GM19238 (cell line): ENCODE measurements around the gene WDR70.
"Not testable (repeated sequence)": the region's sequence is repeated elsewhere in the genome, so short reads cannot be mapped to it uniquely, and the experiment has no call there.

Experiments used
- DNase-seq: peaks from one replicate; pipeline ENCODE4 v3.0.0; 2011; ENCODE audit warnings: low spot score; ENCODE audit not compliant: insufficient read length

Gene WDR70

DNA sequence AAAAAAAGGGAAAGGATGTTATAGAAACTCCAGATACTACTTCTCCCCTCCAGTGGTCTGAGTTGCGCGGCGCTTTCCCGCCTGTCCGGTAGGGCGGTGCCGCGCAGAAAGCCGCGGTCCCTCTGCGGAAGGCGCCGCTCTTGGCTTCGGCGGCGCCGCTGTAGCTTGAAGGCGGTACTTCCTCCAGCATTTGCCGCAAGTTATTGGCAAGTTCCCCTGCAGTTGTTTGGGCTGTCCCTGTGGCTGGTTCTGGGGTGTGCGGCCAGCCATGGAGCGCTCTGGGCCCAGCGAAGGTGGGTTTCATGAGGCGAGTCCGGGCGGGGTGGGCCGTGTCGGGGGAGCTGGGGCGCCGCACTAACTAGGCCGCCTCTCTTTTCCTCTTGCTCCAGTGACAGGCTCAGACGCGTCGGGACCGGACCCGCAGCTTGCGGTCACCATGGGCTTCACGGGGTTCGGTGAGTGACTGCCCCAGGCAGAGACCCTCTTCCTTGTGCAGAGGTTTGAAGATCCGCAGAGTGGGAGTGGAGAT, at the start of gene WDR70:
TSS of gene WDR70 (plus strand) at position 219 of the 529 bp plus-strand sequence. CDS start at position 269, 50 bp downstream.
- DNase-seq: peak; percentile 53

DNA sequence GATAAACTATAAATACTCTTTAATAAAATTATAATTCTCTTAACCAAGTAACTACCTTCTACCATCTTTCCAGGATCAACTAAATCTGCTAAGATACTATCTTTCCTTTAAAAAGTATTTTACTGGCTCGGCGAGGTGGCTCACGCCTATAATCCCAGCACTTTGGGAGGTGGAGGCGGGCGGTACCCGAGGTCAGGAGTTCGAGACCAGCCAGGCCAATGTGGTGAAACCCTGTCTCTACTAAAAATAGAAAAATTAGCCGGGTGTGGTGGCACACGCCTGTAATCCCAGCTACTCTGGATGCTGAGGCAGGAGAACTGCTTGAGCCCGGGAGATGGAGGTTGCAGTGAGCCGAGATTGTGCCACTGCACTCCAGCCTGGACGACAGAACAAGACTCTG, 44.4 kb upstream of the WDR70 start:
- DNase-seq: not testable (repeated sequence)

DNA sequence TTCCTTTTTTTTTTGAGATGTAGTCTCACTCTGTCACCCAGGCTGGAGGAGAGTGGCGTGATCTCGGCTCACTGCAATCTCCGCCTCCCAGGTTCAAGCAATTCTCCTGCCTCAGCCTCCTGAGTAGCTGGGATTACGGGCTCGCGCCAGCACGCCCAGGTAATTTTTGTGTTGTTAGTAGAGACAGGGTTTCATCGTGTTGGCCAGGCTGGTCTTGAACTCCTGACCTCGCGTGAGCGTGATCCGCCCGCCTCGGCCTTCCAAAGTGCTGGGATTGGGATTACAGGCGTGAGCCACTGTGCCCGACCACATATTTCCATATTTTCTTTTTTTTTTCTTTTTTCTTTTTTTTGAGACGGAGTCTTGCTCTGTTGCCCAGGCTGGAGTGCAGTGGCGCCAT, 36.4 kb upstream of the WDR70 start:
- not testable (repeated sequence) for DNase-seq

DNA sequence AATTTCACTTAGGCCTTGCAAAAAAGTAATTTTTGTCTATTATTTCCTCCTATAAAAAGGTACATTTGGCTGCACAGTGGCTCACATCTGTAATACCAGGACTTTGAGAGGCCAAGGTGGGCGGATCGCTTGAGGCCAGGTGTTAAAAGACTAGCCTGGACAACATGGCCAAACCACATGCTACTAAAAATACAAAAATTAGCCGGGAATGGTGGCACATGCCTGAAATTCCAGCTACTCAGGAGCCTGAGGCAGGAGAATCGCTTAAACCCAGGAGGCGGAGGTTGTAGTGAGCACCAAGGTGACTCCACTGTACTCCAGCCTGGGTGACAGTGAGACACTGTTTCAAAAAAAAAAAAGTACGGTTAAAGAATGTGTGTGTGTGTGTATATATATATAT, 24.0 kb upstream of the WDR70 start:
- DNase-seq: no peak

DNA sequence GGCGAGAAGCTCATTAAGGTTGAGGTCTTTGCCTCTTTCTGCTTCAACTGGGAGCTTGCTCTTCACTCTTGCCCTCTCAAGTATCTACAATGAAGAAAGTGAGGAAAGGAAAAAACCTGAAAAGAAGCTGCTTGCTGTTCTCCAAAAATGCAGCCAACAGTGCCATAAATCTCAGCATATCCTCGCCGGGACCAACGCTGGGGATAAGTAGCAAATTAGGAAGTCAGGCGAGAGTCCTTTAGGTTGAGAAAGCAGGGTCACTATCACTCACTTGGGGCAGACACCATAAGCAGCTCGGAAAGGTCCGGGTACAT, 8.6 kb upstream of the WDR70 start:
- DNase-seq: no peak

- DNase-seq: peak; percentile 81
Measured at GRCh38 chr5:37370864-37371726, 8.0 kb upstream of the WDR70 start, which contains the start of gene NUP155. Gene NUP155, minus strand, starts transcription at chr5:37371106. Its CDS starts 129 bp downstream, at chr5:37370977.

DNA sequence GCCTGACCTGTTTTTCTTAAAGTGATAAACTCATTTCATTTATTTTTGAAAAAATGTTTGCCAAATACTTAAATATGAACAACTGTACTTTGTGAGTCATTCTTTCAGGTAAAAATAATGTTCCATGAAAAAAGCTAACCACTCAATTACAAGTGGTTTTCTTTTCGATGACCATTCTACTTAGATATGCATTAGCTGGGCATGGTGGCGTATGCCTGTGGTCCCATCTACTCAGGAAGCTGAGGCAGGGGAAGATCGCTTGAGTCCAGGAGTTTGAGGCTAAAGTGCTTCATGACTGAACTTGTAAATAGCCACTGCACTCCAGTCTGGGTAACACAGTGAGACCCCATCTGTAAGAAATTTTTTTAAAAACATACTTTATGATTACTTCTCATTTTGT, 4.0 kb upstream of the WDR70 start:
- DNase-seq: no peak

- DNase-seq: not testable (repeated sequence)
Measured at GRCh38 chr5:37378066-37378465, 1.1 kb upstream of the WDR70 start.

- no peak for DNase-seq
Measured at GRCh38 chr5:37391591-37391990, 12.5 kb downstream of the WDR70 start.

DNA sequence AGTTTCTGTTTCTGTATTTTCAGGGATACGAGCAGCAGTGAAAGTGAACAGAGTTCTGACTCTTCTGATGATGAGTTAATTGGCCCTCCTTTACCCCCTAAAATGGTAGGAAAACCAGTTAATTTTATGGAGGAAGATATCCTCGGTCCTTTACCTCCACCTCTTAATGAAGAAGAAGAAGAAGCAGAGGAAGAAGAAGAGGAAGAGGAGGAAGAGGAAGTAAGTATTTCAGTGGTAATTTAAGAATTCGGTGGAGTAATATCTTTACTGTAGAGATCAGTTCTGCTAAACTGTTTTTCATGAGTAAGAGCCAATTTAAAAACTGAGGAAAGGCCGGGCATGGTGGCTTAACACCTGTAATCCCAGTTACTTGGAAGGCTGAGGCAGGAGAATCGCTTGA, 17.2 kb downstream of the WDR70 start:
- DNase-seq: no peak

DNA sequence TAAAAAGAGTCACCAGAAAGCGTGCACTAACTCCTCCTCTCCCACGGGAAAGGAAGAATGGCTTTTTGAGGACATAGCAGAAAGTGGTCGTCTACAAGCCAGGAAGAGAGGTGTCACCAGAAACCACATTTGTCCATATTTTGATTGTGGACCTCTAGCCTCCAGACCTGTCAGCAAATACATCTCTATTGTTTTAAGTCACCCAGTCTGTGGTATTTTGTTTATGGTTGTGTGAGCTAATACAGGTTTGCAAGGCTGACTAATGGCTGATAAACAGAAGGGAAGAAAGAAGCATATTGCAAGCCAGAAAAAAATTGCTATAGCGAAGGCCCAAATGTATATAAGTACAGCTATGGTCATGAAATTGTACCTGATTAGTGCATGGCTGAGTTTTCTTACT, 21.4 kb downstream of the WDR70 start:
- no peak for DNase-seq

GRCh38 chr5:37412515-37412914, 33.4 kb downstream of the WDR70 start:
- DNase-seq: no peak

DNA sequence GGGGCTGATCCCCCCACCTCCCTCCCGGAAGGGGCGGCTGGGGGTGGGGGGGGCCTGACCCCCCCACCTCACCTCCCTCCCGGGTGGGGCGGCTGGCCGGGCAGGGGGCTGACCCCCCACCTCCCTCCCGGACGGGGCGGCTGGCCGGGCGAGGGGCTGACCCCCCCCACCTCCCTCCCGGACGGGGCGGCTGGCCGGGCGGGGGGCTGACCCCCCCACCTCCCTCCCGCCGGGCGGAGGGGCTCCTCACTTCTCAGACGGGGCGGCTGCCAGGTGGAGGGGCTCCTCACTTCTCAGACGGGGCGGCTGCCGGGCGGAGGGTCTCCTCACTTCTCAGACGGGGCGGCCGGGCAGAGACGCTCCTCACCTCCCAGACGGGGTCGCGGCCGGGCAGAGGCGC, 36.3 kb downstream of the WDR70 start:
- DNase-seq: not testable (repeated sequence)

GRCh38 chr5:37417347-37417746, 38.2 kb downstream of the WDR70 start:
- DNase-seq: no peak

- no peak for DNase-seq
Measured at GRCh38 chr5:37424441-37424840, 45.3 kb downstream of the WDR70 start.

- DNase-seq: no peak
Measured at GRCh38 chr5:37428044-37428443, 48.9 kb downstream of the WDR70 start.

DNA sequence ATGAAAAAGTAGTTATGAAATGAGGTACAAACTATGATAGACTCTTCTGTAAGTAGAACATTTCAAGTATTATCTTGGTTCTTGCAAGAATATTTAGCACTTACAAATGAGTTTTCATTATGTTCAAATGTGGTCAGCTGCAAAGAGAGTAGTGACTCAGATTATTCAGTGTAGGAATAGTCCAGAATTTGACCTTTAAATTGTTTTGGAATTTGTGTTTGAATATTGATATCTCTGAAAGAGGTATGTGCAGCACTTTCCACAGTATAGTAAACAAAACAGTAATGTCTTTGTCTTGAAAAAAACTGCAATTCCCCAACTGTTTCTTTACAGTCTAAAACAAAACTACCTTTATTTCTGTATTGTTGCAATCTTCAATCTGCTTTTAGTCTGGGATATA, 56.1 kb downstream of the WDR70 start:
- DNase-seq: no peak

DNA sequence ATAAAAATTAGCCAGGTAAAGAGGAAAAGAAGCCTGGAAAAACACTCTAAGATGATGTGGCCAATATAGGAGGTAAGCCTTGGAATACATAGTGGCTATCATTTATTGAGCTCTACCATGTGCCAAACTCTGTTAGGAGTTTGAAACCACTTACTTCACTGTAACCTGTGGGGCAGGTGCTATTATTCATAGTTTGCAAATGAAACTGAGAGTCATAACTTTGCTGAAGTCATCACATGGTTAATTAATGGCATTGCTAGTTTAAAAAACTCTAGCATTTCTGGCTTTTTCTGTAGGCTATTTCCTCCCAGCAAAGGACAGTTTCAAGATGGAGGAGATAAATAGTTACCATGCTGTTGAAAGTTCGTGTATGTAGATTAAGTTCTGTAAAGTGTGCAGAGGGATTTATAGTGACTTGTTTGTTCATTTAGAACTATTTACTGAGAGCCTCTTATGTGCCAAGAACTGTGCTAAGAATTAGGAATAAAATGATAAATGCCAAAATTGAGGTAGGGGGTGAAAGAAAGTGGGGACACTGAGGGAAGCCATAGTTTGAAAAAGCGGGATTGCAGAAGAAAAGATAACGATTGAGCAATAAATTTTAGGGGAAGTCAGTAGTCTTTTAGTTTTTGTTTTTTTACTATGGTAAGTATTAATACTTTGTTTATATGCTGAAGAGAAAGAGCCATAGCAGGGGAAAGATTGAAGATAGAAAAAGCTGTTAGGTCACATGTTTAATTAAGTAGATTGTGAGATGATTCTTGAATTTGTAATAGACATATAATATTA, 57.2 kb downstream of the WDR70 start:
- no peak for DNase-seq

GRCh38 chr5:37437711-37438110, 58.6 kb downstream of the WDR70 start:
- DNase-seq: no peak

DNA sequence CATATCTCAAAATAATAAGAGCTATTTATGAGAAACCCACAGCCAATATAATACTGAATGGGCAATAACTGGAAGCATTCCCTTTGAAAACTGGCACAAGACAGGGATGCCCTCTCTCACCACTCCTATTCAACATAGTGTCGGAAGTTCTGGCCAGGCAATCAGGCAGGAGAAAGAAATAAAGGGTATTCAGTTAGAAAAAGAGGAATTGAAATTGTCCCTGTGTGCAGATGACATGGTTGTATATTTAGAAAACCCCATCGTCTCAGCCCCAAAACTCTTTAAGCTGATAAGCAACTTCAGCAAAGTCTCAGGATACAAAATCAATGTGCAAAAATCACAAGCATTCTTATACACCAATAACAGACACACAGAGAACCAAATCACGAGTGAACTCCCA, 66.7 kb downstream of the WDR70 start:
- not testable (repeated sequence) for DNase-seq

- DNase-seq: no peak
Measured at GRCh38 chr5:37448941-37449340, 69.8 kb downstream of the WDR70 start.

DNA sequence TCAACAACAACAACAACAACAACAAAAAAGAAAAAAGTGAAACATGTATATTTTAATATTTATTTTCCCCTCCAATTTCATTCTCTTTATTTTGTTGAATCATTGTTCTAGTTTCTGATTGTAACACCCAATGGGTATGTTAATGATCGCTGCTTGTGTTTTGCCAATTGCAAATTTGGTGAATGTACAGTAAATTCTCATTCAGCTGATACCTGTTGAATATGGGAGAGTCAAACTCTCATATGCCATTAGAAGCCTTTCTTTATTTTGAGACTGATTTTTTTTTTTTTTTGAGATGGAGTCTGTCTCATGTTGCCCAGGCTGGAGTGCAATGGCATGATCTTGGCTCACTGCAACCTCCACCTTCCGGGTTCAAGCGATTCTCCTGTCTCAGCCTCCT, 72.9 kb downstream of the WDR70 start:
- not testable (repeated sequence) for DNase-seq
